HepG2 (cell line): ENCODE measurements around the gene SRSF3. TPM values are rescaled to one million over a fixed set of nuclear protein-coding genes. Genes with fewer than 3 reads are reported as not detected.
A peak's percentile ranks its signal among the peaks of the same experiment; 100 is the strongest.

ENCODE experiments used
- ARID2 ChIP-seq: sonication (generic); formaldehyde crosslinking; IDR thresholded peaks from 2 replicates; pipeline ENCODE4 v1.8.1; 2022; ENCODE audit warnings: mild to moderate bottlenecking, missing genetic modification reagents, borderline replicate concordance
- BRF2 ChIP-seq: sonication (generic); formaldehyde crosslinking; IDR thresholded peaks from 2 replicates; pipeline ENCODE4 v1.8.1; 2022; ENCODE audit warnings: mild to moderate bottlenecking, missing genetic modification reagents
- IRX3 ChIP-seq: sonication (generic); formaldehyde crosslinking; IDR thresholded peaks from 2 replicates; pipeline ENCODE4 v1.8.1; 2023; ENCODE audit warnings: mild to moderate bottlenecking, low read depth, missing genetic modification reagents, borderline replicate concordance
- KDM6A ChIP-seq: IDR thresholded peaks from 2 replicates; pipeline ENCODE4 v1.6.1; 2016; ENCODE audit warnings: low read depth
- NONO ChIP-seq, 2 experiments: fragments of 450-650 bp in 1 of 2; sonication (generic) in 1 of 2; formaldehyde crosslinking in 1 of 2; IDR thresholded peaks in 1 of 2; conservative IDR thresholded peaks in 1 of 2; 2 replicates each; pipeline versions ENCODE4 v1.6.1 to v1.8.0; 2017 to 2022; ENCODE audit warnings: mild to moderate bottlenecking in 1 of 2, missing genetic modification reagents in 1 of 2, moderate library complexity in 1 of 2
- ZBTB44 ChIP-seq: sonication (generic); formaldehyde crosslinking; IDR thresholded peaks from 2 replicates; pipeline ENCODE4 v1.4.0; 2020; ENCODE audit warnings: missing genetic modification reagents
- ZC3H13 ChIP-seq: sonication (generic); formaldehyde crosslinking; IDR thresholded peaks from 2 replicates; pipeline ENCODE4 v1.8.1; 2023; ENCODE audit warnings: mild to moderate bottlenecking, missing genetic modification reagents, moderate library complexity
- ZNF160 ChIP-seq: sonication (generic); formaldehyde crosslinking; IDR thresholded peaks from 2 replicates; pipeline ENCODE4 v1.8.0; 2022; ENCODE audit warnings: mild to moderate bottlenecking, inconsistent platforms, missing genetic modification reagents
- ZNF225 ChIP-seq: sonication (generic); formaldehyde crosslinking; IDR thresholded peaks from 2 replicates; pipeline ENCODE4 v1.4.0; 2020; ENCODE audit warnings: mild to moderate bottlenecking, missing genetic modification reagents
- ZNF563 ChIP-seq: sonication (generic); formaldehyde crosslinking; IDR thresholded peaks from 2 replicates; pipeline ENCODE4 v1.8.0; 2022; ENCODE audit warnings: mild to moderate bottlenecking, moderate library complexity, missing genetic modification reagents
- ZNF724P ChIP-seq: sonication (generic); formaldehyde crosslinking; IDR thresholded peaks from 2 replicates; pipeline ENCODE4 v1.8.0; 2022; ENCODE audit warnings: missing genetic modification reagents, borderline replicate concordance
- polyA plus RNA-seq, 8 experiments: library from polyadenylated mRNA; depleted of rRNA in 3 of 8; stranded (reverse) in 7 of 8; unstranded in 1 of 8; fragments of >200 nt; fragmentation: Illumina TruSeq in 4 of 8; extraction: Trizol in 4 of 8; gene quantifications; 2 replicates each; pipeline versions ENCODE4 v1.2.1 to v1.2.3, GENCODE V29; 2011 to 2016; ENCODE audit warnings: low read depth in 4 of 8, missing spikeins in 1 of 8, mixed read lengths in 1 of 8; ENCODE audit not compliant: insufficient read depth in 1 of 8
- total RNA-seq, 5 experiments: library from RNA; depleted of rRNA; stranded (reverse); fragments of >200 nt; fragmentation: Illumina TruSeq; extraction: Trizol; gene quantifications; 2 replicates each; pipeline ENCODE4 v1.2.3, GENCODE V29; 2016; ENCODE audit warnings: low read depth in 1 of 5
- TF ChIP-seq, protein P1 (sequence below): sonication (generic); formaldehyde crosslinking; IDR thresholded peaks from 2 replicates; pipeline ENCODE4 v1.8.0; 2022; ENCODE audit warnings: mild to moderate bottlenecking, missing genetic modification reagents, moderate library complexity
- TF ChIP-seq, protein P2 (sequence below): sonication (generic); formaldehyde crosslinking; IDR thresholded peaks from 2 replicates; pipeline ENCODE4 v1.8.0; 2022; ENCODE audit warnings: mild to moderate bottlenecking, missing genetic modification reagents; ENCODE audit not compliant: insufficient replicate concordance
- TF ChIP-seq, protein P3 (sequence below): sonication (generic); formaldehyde crosslinking; IDR thresholded peaks from 2 replicates; pipeline ENCODE4 v1.4.0; 2020; ENCODE audit warnings: mild to moderate bottlenecking, missing genetic modification reagents
- TF ChIP-seq, protein P4 (sequence below): sonication (generic); formaldehyde crosslinking; IDR thresholded peaks from 2 replicates; pipeline ENCODE4 v1.5.1; 2020; ENCODE audit warnings: mild to moderate bottlenecking, missing genetic modification reagents, moderate library complexity

SRSF3 gene
- total and polyA plus RNA-seq, 2 of the 13 experiments (the other 11 are each of a cell fraction or from before 2014, with no cell fraction given): 206 to 684 TPM

DNA sequence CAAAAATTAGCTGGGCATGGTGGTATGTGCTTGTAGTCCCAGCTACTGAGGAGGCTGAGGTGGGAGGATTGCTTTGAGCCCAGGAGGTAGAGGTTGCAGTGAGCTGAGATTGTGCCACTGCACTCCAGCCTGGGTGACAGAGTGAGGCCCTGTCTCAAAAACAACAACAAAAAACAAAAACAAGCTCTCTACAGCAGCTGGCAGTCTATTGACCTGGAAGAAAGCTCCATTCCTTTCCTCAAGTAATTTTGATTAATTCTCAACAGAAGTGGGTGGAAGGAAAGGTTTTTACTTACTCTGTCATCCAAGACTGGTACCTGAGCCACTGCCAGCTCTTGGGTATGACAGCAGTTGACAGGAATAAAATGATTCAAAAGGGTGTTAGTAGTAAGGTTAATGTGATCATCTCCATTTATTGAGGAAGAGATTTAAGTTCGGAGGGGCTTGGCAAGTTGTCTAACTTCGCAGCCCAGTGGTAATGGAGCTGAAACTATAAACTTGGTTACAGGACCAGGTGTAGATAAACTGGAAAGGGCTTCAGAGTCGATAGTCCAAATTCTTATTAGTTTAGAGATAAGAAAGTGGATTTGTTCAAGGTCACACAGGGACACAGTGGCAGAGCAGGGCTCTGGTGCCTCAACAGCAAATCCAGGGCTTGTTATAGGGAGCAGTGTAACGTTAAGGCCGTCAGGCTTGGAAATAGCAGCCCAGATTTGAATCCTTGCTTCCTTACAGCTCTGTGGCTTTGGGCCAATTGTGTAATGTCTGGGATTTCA is 14.8 kb downstream of the SRSF3 start (continued):
- no peak for TF ChIP-seq ZNF225 (CRISPR knock-in tag)
- no peak for TF ChIP-seq ZBTB44 (CRISPR knock-in tag)
- TF ChIP-seq ZNF563 (CRISPR knock-in tag): no peak
- TF ChIP-seq ZC3H13 (CRISPR knock-in tag): 0 out of 2 replicates have a peak, but pooled peaks have one; percentile 2
- TF ChIP-seq, protein P1, sequence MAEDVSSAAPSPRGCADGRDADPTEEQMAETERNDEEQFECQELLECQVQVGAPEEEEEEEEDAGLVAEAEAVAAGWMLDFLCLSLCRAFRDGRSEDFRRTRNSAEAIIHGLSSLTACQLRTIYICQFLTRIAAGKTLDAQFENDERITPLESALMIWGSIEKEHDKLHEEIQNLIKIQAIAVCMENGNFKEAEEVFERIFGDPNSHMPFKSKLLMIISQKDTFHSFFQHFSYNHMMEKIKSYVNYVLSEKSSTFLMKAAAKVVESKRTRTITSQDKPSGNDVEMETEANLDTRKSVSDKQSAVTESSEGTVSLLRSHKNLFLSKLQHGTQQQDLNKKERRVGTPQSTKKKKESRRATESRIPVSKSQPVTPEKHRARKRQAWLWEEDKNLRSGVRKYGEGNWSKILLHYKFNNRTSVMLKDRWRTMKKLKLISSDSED: no peak
- TF ChIP-seq ZNF724P (CRISPR knock-in tag): no peak
- peak; percentile 85 for TF ChIP-seq ZNF160
- TF ChIP-seq NONO (IDR thresholded peaks at IDR 0.05): no peak
- TF ChIP-seq NONO (CRISPR knock-in tag; conservative IDR thresholded peaks at IDR 0.05): 0 out of 2 replicates have a peak, but pooled peaks have one; percentile 18
- TF ChIP-seq, protein P2, sequence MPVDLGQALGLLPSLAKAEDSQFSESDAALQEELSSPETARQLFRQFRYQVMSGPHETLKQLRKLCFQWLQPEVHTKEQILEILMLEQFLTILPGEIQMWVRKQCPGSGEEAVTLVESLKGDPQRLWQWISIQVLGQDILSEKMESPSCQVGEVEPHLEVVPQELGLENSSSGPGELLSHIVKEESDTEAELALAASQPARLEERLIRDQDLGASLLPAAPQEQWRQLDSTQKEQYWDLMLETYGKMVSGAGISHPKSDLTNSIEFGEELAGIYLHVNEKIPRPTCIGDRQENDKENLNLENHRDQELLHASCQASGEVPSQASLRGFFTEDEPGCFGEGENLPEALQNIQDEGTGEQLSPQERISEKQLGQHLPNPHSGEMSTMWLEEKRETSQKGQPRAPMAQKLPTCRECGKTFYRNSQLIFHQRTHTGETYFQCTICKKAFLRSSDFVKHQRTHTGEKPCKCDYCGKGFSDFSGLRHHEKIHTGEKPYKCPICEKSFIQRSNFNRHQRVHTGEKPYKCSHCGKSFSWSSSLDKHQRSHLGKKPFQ (CRISPR knock-in tag): peak; percentile 60
- TF ChIP-seq, protein P3, sequence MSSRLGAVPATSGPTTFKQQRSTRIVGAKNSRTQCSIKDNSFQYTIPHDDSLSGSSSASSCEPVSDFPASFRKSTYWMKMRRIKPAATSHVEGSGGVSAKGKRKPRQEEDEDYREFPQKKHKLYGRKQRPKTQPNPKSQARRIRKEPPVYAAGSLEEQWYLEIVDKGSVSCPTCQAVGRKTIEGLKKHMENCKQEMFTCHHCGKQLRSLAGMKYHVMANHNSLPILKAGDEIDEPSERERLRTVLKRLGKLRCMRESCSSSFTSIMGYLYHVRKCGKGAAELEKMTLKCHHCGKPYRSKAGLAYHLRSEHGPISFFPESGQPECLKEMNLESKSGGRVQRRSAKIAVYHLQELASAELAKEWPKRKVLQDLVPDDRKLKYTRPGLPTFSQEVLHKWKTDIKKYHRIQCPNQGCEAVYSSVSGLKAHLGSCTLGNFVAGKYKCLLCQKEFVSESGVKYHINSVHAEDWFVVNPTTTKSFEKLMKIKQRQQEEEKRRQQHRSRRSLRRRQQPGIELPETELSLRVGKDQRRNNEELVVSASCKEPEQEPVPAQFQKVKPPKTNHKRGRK (CRISPR knock-in tag): no peak
- TF ChIP-seq ARID2 (CRISPR knock-in tag): 0 out of 2 replicates have a peak, but pooled peaks have one; percentile 64
- 0 out of 2 replicates have a peak, but pooled peaks have one; percentile 16 for TF ChIP-seq KDM6A (CRISPR knock-in tag)
- TF ChIP-seq BRF2 (CRISPR knock-in tag): peak; percentile 65; the same call in 1 of the 2 replicates
- no peak for TF ChIP-seq IRX3 (CRISPR knock-in tag)
- TF ChIP-seq, protein P4, sequence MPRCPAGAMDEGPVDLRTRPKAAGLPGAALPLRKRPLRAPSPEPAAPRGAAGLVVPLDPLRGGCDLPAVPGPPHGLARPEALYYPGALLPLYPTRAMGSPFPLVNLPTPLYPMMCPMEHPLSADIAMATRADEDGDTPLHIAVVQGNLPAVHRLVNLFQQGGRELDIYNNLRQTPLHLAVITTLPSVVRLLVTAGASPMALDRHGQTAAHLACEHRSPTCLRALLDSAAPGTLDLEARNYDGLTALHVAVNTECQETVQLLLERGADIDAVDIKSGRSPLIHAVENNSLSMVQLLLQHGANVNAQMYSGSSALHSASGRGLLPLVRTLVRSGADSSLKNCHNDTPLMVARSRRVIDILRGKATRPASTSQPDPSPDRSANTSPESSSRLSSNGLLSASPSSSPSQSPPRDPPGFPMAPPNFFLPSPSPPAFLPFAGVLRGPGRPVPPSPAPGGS (CRISPR knock-in tag): no peak; the same call in 1 of the 2 replicates
